ENCODE measurements around the gene CENPP.
"Not testable (repeated sequence)": the region's sequence is repeated elsewhere in the genome, so short reads cannot be mapped to it uniquely, and the experiment has no call there.

DNA sequence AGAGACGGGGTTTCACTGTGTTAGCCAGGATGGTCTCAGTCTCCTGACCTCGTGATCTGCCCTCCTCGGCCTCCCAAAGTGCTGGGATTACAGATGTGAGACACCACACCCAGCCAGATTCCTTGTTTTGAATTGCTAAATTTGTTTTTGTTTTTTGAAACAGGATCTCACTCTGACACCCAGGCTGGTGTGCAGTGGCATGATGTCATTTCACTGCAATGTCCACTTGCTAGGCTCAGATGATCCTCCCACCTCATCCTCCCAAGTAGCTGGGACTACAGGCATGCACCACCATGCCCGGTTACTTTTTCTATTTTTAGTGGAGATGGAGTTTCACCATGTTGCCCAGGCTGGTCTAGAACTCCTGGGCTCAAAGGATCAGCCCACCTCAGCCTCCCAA lies 85.4 kb downstream of the CENPP start:
- TF ChIP-seq, protein P1, sequence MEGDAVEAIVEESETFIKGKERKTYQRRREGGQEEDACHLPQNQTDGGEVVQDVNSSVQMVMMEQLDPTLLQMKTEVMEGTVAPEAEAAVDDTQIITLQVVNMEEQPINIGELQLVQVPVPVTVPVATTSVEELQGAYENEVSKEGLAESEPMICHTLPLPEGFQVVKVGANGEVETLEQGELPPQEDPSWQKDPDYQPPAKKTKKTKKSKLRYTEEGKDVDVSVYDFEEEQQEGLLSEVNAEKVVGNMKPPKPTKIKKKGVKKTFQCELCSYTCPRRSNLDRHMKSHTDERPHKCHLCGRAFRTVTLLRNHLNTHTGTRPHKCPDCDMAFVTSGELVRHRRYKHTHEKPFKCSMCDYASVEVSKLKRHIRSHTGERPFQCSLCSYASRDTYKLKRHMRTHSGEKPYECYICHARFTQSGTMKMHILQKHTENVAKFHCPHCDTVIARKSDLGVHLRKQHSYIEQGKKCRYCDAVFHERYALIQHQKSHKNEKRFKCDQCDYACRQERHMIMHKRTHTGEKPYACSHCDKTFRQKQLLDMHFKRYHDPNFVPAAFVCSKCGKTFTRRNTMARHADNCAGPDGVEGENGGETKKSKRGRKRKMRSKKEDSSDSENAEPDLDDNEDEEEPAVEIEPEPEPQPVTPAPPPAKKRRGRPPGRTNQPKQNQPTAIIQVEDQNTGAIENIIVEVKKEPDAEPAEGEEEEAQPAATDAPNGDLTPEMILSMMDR (IDR thresholded peaks at IDR 0.05), result not testable (repeated sequence)
- TF ChIP-seq POLR2A (IDR thresholded peaks at IDR 0.05), result not testable (repeated sequence)

All from vagina (tissue), 2 donors.